ENCODE measurements around the gene TBXA2R. TPM values are rescaled to one million over a fixed set of nuclear protein-coding genes. Genes with fewer than 3 reads are reported as not detected.

The TBXA2R gene
- total RNA-seq, 2 experiments from 2014 or later = 2.7 to 3.4 TPM

DNA sequence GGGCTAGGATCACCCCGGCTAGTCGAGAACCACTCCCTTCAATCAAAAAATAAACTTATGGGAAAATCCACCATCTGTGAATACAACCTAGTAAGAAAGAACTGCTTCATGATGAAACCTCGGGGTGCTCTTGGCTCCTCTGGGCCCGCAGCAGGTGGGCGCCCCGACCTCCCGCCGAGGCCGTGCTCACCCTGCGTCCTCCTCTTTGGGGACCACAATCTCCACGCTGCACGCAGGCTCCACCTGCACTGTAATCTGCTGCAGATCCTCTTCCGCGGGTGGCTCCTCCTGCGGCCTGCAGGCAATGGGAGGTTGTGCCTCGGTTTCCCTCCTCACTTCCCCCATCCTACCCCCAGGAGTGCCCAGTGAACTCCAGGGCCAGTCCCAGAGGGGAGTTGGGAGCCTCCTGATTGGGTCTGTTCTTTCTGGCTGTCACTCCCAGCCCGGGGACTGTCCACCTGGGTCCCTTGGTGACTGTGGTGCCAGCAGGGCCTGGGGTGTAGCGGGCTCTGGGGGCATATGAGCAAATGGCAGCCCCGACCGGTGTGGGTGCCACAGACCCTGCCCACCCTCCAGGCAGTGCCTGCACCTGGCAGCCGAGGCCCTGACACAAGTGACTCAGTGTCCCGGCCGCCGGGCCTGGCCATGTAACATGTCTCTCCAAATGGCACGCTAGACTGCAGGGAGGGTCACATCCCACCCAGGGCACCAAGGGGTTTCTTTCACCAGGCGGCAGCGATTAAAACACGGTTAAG lies 35.0 kb upstream of the TBXA2R start:
- ChIA-PET POLR2A (no interaction called here), CTCF (interaction anchor here (0.6 kb wide), 1 partner anchor 43 kb away, joined by 3 read pairs; no protein-coding TSS in a partner anchor)

DNA sequence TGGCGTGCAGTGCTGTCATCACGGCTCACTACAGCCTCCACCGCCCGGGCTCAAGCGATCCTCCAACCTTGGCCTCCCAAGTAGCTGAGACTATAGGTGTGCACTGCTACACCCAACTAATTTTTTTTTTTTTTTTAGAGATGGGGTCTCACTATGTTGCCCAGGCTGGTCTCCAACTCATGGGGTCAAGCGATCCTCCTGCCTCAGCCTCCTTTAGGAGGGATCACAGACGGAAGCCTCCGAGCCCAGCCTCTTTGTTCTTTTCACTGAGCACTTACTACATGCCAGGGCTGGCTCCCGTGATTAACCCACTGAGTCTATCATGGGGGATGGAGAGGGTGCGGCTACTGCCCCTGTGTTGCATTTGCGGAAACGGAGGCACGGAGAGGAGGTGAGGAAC lies 32.8 kb upstream of the TBXA2R start:
- ChIA-PET CTCF (interaction anchor here (1.2 kb wide), 1 partner anchor 27 kb away, joined by 5 read pairs; no protein-coding TSS in a partner anchor), POLR2A (no interaction called here)

- POLR2A ChIA-PET = no interaction called here
- CTCF ChIA-PET = interaction anchor here (0.6 kb wide), 1 partner anchor 900 kb away, joined by 3 read pairs; no protein-coding TSS in a partner anchor
Measured at GRCh38 chr19:3638208-3639193, 31.8 kb upstream of the TBXA2R start.

GRCh38 chr19:3637621-3638020 lies 30.9 kb upstream of the TBXA2R start:
- ChIA-PET CTCF (no interaction called here), POLR2A (no interaction called here)

GRCh38 chr19:3636962-3637361 lies 30.3 kb upstream of the TBXA2R start:
- ChIA-PET POLR2A (no interaction called here), CTCF (no interaction called here)

DNA sequence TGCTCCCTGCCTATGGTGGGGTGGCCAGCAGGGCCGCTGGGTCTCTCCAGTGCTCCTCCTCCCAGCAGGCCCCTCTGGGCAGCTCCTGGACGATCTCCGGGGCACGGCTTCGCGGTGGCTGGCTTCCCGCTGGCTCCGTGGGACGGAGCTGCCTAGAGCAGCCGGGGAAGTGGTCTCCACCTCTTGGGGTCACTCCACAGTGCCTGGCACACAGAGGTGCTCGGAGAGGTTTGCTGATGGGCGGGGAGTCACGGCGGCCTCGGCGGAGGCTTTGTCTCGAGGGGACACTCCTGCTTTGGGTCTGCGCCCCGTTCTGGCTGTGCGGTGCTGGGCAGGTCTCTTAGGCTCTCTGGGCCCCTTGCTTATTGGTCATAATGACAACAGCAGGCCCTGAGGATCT lies 29.8 kb upstream of the TBXA2R start:
- CTCF ChIA-PET = no interaction called here
- POLR2A ChIA-PET = no interaction called here

DNA sequence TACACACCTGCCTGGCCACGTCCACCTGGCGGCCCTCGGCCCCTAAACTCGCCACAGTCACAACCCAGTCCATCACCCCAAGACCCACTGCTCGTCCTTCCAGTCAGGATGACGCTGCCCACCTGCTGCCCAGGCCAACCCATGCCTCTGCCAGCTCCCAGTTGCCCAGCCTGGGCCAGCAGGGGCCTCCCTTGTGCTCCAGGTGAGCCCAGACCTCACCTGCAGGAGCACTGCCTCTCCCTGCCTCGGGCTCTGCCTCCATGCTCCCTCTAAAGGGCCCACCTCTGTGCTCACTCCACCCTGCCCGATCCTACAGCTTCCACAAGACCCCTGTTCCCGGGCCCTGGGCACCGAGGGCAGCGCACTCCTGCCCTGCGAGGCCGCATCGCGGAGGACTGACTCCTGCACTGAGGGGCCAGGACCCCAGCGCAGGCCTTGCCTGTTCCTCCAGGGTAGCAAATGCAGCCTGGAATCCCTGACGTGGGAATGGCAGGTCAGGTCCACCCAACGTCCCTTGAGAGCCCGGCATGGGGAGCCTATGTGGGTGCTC lies 27.9 kb upstream of the TBXA2R start:
- ChIA-PET POLR2A (no interaction called here), CTCF (no interaction called here)

DNA sequence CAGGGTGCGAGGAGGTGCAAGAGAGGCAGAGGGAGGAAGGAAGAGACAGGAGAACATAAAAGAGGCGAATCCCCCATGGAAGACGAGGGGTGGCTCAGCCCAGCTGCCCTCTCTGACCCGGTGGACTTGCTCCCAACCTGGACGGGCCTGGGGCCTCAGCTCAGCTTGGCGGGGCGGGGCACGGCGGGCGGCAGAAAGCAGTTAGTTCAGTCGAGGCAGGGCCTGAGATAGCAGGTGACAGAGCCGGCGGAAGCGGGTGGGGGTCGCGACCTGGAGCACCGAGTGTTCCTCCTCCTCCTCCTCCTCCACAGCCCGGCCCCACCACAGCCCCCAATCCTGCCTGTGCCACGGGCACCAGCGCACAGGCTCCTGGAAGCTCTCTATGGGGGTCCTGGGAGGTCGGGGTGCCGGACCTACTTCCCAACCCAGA lies 26.9 kb upstream of the TBXA2R start:
- CTCF ChIA-PET = no interaction called here
- POLR2A ChIA-PET = no interaction called here

DNA sequence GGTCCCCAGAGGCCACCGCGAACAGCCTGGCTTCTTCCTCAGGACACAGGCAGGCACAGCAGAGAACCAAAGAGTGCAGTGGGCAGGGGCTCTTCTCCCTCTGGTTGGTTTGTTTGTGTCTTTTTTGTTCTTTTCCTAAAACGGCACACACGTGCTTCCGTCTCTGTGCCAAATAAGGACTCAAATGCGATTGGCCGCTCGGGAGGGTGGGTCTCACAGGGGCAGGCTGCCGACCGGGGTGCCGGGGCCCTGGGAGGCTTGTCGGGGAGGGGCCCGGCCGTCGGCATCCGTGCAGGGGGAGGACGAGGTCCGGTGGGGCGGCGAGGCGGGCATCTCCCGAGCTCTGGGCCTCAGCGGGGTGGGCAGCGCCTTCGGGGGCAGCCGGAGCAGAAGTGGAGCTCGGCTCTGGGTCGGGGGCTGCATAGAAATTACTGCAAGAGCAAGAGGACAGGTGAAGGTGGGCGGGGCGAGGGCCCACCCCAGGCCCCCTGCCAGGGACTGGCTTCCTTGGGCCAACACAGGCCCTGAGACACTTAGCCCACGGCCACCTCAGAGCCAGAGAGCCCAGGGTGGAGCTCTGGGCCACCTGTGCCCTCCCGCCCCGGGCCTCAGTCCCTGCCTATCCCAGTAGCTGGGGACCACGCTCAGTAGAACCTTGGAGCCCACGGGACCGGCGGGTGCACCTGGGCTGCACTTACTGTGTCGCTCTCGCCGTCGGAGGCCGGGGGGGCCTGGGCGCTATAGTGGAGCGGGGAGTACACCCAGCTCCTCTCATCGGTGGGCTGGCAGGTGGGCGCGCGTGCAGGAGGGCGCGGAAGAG lies 26.3 kb upstream of the TBXA2R start:
- ChIA-PET POLR2A (no interaction called here), CTCF (no interaction called here)

DNA sequence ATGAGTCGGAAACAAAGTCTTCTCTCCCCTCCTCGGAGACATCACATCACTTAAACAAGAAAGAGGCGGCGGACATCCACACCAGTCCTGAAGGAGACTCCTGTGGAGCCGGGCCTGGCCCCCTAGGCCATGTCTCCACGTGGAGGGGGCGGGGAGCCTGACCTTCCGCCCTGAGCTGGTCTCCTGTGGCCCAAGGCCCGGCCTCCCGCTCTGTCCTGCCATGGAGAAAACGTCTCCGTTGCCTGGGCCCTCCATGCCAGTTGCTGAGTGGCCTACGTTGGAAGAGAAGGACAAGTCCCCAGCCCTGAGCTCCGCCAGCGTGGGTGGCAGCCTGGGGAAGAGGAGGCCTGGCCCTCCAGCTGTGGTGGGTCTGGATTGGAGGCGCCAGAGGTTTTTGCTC lies 25.4 kb upstream of the TBXA2R start:
- POLR2A ChIA-PET = no interaction called here

DNA sequence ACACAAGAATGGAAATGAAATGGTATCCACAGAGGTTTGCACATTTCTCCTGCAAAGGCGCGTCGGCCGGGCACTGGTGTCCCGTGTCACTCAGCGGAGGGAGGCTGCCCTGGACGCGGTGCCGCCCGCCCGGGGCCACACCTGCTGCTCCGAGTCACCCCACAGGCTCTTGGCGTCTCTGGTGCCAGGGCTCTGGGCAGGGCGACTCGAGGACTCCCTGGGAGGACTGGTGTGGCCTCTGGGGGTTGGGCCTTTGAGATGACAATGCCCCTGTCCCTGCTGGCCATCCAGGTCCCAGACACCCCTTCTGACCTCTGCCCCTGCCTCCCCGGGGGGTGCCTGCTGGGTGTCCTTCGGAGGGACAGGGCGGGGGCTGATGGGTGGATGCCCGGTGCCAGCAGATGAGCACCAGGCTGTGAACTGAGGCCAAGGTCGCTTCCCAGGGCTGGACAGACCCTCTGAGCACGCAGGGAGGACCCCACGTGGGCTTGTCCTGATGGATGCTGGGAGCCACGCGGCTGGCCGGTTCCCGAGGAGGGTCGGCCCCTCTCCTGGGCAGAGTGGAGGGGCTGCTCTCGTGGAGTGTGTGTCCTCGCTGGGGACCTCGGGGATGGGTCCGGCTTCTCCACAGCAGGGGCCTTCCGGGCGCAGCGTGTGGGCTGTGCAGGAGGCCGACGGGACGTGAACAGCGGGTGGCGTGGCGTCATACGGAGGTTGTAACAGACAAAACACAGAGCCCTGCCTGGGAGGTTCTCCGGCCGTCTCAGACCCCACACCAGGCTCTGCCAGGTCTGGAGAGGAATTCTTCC lies 24.6 kb upstream of the TBXA2R start:
- CTCF ChIA-PET = no interaction called here

More for the DNA sequence above, 25.4 kb upstream of the TBXA2R start:
- CTCF ChIA-PET = no interaction called here

DNA sequence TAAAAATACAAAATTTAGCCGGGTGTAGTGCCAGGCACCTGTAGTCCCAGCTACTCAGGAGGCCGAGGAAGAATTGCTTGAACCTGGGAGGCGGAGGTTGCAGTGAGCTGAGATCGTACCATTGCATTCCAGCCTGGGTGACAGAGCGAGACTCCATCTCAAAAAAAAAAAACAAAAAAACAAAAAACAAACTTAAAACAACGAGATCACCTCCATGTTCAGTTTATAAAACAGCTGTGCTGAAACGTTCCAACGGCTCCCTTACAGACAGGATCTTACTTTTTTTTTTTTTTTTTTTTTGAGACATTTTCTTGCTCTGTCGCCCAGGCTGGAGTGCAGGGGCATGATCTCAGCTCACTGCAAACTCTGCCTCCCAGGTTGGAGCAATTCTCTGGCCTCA lies 22.1 kb upstream of the TBXA2R start:
- CTCF ChIA-PET = interaction anchor here (1.8 kb wide), 1 partner anchor 42 kb away, joined by 6 read pairs; no protein-coding TSS in a partner anchor
- POLR2A ChIA-PET = interaction anchor here (0.6 to 0.7 kb wide), 2 partner anchors 168 to 342 kb away, joined by 3 to 6 read pairs; no protein-coding TSS in a partner anchor

More for the DNA sequence above, 24.6 kb upstream of the TBXA2R start:
- POLR2A ChIA-PET = no interaction called here

- POLR2A ChIA-PET = no interaction called here
- CTCF ChIA-PET = interaction anchor here (0.6 to 1.3 kb wide), 3 partner anchors 20 to 344 kb away, joined by 3 read pairs; partner anchors contain the start of gene DAPK3
Measured at GRCh38 chr19:3627351-3627723, 20.7 kb upstream of the TBXA2R start.

DNA sequence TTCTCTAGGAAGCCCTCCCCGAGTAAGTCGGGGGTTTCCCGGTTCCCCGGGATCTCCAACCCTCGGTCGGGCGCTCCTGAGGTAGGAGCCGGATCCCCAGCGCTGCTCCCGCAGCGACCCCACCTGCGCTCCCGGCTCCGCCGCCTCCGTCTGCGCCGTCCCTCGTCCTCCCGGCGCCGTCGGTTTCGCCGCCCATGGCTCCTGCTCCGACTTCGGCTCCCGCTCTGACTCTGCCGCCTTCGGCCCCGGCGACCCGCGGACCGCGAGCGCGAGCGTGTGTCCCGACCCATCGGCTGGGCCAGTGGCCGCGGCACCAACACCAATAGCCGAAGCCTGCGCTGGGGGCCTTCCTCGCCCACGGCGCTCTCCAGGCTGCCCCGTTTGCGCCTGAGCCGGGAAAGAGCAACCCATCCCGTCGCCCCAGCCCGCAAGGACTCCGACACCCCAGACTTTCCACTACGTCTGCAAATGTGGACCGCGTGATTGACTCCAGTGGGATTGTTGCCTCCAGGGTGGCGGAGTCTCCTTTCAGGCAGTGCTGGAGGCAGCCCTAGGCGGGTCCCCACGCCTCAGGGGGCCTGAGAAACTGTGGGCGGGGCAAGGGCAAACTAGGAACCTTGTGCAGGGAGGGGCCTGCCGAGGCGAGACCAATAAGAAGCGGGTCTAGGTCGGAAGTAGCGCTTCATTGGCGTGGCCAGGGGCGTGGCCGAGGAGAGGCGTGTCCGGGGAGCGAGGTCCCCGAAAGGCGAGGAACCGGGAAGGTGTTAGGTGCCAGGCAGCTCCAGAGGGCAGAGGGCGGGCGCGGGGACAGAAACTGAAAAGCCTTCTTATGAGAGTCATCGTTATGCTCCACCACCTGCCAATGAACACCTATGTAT lies 20.0 kb upstream of the TBXA2R start, which contains the start of gene CACTIN:
TSS of gene CACTIN (minus strand) at position 318 of the 878 bp plus-strand sequence. CDS start at position 290, 28 bp downstream.
- CTCF ChIA-PET = interaction anchor here (1.0 to 1.3 kb wide), 2 partner anchors 19 to 344 kb away, joined by 3 read pairs; partner anchors contain the start of gene DAPK3
- POLR2A ChIA-PET = no interaction called here

DNA sequence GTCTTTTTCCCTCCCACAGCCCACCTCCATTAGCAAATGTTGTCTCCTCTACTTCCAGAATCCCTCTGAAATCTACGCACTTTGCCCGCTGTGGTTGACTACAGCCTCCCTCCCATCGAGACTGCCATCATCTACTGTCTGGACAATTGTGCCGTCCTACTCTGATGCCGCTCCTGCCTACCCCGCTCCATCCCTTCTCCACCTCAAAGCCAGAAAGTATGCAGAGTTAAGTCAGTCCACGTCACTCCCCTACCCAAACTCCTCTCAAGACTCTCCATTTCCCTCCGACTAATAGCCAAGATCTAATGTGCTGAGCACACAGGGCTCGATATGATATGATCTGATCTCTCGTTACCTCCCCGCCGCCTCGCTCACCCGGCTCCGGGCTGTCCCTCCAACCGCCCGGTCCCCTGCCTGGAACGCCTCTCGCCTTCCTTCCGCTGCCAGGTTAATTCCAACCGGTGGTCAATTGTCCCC lies 19.4 kb upstream of the TBXA2R start:
- POLR2A ChIA-PET = no interaction called here
- CTCF ChIA-PET = interaction anchor here (1.3 kb wide), 1 partner anchor 41 kb away, joined by 5 read pairs; no protein-coding TSS in a partner anchor

GRCh38 chr19:3623716-3624115 lies 17.0 kb upstream of the TBXA2R start:
- ChIA-PET POLR2A (no interaction called here), CTCF (no interaction called here)

- POLR2A ChIA-PET = no interaction called here
- CTCF ChIA-PET = interaction anchor here (0.6 kb wide), 1 partner anchor 13 kb away, joined by 3 read pairs; no protein-coding TSS in a partner anchor
Measured at GRCh38 chr19:3622224-3622623, 15.5 kb upstream of the TBXA2R start.
